HG03469 (cell line): ENCODE data around the gene SAFB2.

ENCODE experiments used
- ATAC-seq: cut with Tn5 transposase; IDR thresholded peaks from one replicate; pipeline ENCODE4 v1.9.1; 2021; ENCODE audit warnings: mild to moderate bottlenecking, moderate library complexity, moderate number of reproducible peaks; ENCODE audit not compliant: unreplicated experiment

SAFB2 gene

DNA sequence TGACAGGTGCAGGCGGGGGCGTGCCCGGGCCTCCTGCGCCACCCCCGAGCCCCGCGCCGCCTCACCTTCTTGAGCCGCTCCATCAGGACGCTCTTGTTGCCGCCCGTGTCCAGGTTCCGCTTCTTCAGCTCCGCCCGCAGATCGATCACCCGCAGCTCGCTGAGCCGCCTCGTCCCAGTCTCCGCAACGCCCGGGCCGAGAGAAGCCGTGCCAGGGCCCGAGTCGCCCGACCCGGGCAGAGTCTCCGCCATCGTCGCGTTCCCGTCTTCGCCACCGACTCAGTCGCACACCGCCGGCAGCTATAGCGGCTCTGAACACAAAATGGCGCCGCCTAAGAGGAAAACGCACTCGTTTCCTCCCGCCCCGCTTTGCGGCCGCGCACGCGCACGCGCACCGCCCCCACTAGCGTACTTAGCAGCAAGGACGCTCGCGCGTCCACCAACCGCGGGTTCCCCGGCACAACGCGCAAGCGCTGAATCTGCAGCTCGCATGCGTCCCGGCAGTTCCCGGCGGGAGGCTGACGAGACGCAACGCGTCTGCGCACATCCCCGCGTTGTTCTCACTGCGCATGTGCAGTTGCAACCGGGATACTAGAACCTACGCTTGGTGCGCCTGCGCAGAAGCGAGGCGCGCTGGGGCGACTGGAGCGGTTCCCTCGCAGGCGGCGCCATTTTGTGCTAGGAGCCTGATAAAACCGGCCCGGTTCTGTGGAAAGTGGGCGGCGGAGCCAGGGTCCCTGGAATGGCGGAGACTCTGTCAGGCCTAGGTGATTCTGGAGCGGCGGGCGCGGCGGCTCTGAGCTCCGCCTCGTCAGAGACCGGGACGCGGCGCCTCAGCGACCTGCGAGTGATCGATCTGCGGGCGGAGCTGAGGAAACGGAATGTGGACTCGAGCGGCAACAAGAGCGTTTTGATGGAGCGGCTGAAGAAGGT is at the start of gene SAFB2, which contains the start of gene SAFB:
SAFB2 (minus strand) TSS at position 312 of the 932 bp plus-strand sequence; CDS start at position 251, 61 bp downstream.
SAFB (plus strand) TSS at position 619 of the 932 bp plus-strand sequence; CDS start at position 742, 123 bp downstream.
- ATAC-seq, result peak; percentile 73

GRCh38 chr19:5671600-5671999 is 49.0 kb upstream of the SAFB2 start:
- no peak for ATAC-seq

DNA sequence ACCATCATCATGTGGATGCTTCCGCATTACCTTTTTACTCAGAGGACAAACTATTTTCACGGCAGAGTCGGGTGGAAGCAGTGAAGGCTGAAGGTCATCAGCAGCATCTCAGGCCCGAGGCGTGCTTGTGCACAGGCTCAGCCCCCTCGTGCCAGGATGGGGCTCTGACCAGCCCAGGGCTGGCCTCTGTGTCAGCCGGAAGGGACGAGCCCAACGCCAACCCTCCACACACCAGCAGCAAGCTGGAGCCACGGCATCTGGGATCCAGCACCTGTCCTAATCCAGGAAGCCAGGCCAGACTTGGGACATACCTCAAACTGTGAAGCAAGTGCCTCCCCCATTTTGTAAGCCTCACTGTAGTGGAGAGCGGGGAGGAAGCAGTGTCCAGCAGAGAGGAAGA is 46.6 kb upstream of the SAFB2 start:
- no peak for ATAC-seq

DNA sequence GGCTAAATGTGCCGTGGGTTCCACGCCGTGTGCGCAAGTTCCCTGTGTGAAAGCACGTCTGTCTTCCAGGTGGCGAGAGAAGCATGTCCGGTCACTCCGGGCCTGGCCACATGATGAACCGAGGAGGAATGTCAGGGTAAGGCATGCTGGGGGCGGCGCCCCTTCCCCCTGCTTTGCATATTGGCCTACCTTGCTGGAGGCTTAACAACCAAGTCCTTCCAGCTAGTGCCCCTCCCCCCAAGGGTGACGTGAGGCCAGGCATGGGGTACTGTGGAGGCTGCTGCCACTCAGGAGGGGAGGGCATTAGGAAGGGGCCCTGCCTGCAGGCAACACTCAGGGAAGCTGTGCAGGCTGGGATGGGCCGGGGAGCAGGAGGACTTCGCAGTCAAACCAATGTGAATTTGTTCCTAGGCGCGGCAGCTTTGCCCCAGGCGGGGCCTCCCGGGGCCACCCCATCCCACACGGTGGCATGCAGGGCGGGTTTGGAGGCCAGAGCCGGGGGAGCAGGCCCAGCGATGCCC is 45.2 kb upstream of the SAFB2 start:
- ATAC-seq, result no peak

- ATAC-seq, result no peak
Measured at GRCh38 chr19:5666921-5667610, 44.5 kb upstream of the SAFB2 start.

GRCh38 chr19:5665781-5666513 is 43.4 kb upstream of the SAFB2 start:
- ATAC-seq, result no peak

GRCh38 chr19:5664515-5664914 is 41.9 kb upstream of the SAFB2 start:
- no peak for ATAC-seq

DNA sequence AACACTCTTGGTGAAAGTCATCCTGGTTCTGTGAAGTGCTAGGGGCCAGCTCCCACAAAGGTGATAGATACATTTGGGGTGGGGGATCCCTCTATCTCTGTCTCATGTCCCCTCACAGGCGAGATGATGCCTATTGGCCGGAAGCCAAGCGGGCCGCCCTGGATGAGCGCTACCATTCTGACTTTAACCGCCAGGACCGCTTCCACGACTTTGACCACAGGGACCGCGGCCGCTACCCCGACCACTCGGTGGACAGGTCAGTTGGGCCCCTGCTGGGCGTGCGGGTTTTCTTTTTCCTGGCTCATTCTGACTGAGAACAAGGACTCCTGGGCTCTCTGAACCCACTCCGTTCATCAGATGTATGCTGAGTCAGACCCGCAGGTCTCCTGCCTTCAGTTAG is 41.3 kb upstream of the SAFB2 start:
- ATAC-seq, result no peak

DNA sequence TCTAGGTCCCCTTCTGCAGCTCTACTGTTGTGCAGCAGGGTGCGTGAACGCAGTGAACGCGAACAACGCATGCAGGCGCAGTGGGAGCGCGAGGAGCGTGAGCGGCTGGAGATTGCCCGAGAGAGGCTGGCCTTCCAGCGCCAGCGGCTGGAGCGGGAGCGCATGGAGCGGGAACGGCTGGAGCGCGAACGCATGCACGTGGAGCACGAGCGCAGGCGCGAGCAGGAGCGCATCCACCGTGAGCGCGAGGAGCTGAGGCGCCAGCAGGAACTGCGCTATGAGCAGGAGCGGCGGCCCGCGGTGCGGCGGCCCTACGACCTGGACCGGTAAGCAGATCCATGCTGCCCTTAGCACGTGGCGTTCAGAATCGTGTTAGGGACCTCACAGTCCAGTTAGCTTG is 38.9 kb upstream of the SAFB2 start:
- no peak for ATAC-seq

- ATAC-seq, result no peak
Measured at GRCh38 chr19:5655412-5655811, 32.8 kb upstream of the SAFB2 start.

DNA sequence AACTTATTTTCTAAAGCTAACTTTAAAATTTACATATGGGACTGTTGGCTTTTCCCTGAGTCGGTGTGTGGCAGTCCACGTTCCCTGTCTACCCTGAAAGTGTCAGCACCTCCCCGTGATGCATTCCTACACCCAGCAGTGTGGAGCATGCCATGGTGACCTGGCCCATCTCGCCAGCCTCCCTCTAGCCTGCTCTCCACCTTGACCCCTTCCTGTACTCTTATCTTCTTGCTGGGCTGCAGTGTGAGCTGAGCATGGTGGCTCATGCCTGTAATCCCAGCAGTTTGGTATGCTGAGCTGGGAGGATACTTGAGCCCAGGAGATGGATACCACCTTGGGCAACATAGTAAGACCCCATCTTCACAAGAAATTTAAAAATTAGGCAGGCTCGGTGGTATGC is 32.4 kb upstream of the SAFB2 start:
- no peak for ATAC-seq

GRCh38 chr19:5652261-5652660 is 29.7 kb upstream of the SAFB2 start:
- ATAC-seq, result no peak

DNA sequence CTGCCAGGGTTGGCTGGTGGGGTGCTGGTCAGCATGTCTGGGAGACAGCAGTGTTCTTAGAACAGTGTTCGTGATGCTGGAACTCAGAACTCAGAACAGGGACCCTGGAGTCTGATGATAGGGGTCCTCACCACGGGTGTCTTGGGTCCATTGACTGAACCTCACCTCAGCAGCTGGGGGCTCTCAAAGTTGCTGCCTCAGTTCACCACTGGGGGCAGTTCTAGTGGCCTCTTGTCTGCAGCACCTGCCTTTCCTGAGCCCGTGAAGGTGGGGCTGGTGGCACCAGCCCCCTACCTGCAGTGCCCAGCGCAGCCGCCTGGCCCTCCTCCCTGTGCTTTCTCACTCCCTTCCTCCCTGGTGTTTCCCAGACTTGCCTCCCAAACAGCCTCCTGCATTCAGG is 28.8 kb upstream of the SAFB2 start:
- no peak for ATAC-seq

DNA sequence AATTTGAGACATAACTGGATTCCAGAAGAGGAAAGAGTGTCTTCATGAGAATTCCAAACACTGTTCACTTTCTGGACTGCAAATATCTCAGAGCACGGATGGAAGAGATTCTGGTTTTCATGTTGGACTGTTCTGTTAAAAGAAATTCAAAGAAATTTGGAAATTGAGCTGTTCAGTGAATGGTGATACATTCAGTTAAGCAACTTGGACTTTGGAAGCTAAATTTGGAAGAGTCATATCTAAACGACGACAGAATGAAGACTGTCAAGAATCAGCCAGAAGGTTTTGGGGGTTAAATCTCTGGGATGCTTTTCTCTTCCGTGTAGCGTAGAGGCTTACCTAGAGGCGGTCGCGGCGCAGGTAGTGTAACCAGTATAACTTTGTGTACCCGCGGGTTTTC is 25.9 kb upstream of the SAFB2 start:
- no peak for ATAC-seq

DNA sequence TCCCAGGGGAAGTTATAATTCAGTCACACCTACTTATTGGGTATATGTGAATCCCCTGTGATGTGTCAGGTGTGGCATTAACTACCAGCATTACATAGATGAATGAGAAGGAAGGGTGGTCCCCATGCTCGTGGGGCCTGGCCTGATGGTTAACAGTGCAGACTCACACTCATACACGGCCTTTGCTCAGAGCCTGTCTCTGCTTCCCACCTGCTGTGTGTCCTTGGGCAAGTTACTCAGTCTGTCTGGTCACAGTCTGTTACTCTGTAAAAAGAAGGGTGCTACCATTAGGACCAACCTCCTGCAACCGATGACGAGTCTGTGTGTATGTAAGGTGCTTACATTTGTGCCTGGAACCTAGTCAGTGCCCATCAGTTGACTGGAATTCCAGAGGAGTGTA is 24.1 kb upstream of the SAFB2 start:
- no peak for ATAC-seq

GRCh38 chr19:5645409-5645808 is 22.8 kb upstream of the SAFB2 start:
- no peak for ATAC-seq

DNA sequence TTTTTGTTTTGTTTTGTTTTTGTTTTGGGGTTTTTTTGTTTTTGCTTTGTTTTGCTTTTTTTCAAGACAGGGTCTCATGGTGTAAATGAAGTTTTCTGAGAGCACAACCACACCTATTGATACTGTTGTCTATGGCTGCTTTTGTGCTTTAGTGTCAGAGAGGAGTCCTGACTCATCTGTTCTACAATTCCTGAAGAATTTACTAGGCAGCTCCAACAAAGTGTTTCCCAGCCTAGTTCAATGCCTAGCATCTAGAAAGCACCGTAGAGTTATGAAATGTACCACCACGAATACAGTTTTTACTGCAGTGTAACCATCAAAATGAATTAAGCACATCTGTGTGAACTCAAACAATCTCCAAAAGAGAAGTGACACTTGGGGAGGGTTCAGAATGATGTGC is 21.5 kb upstream of the SAFB2 start:
- no peak for ATAC-seq

GRCh38 chr19:5643060-5643459 is 20.5 kb upstream of the SAFB2 start:
- ATAC-seq, result no peak

GRCh38 chr19:5642204-5642603 is 19.6 kb upstream of the SAFB2 start:
- ATAC-seq, result no peak

DNA sequence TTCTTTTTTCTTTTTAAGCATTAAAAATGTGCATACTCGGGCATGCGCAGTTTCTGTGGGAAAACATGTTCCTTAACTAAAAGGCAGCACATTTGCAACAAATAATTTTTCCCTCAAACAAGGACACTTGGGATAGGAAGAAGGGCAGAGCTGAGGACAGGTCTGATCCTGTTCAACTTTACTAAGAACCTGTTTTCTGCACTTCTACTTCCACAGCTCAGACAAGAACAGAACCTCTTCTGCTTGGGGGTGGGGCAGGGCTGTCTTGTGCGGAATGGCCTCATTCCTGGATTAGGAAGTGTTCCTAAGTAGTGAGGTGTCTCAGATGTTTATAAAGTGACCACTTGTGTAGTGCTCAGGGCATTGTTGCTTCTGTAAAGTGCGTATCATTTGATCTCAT is 18.6 kb upstream of the SAFB2 start:
- no peak for ATAC-seq

GRCh38 chr19:5637971-5638370 is 15.4 kb upstream of the SAFB2 start:
- ATAC-seq, result no peak
